GM23338 (cell line): ENCODE results near the gene RFNG. TPM values are rescaled to one million over a fixed set of nuclear protein-coding genes. Genes with fewer than 3 reads are reported as not detected.

Experiments used
- ATAC-seq: fragments of 200-7000 bp; cut with Tn5 transposase; 3 replicates; pipeline ENCODE4 v1.9.1; 2020
- DNase-seq: peaks from one replicate; pipeline ENCODE4 v3.0.0-alpha.2; 2015; ENCODE audit warnings: low spot score
- H2AFZ ChIP-seq: fragments of 200-600 bp; sonication (generic); 2 replicates; pipeline ENCODE4 v1.8.0; 2016; ENCODE audit warnings: antibody characterized with exemption, mild to moderate bottlenecking, moderate library complexity
- H3F3A ChIP-seq: fragments of 200-600 bp; sonication (generic); replicated peaks from 2 replicates; pipeline ENCODE4 v1.8.0; 2017; ENCODE audit warnings: antibody characterized with exemption, mixed run types, low read depth
- H3K27ac ChIP-seq: fragments of 200-600 bp; sonication (generic); 2 replicates; pipeline ENCODE4 v1.6.1; 2016; ENCODE audit warnings: low read depth
- H3K27me3 ChIP-seq: fragments of 200-600 bp; sonication (generic); 2 replicates; pipeline ENCODE4 v1.8.0; 2016; ENCODE audit warnings: mild to moderate bottlenecking, mixed run types, moderate library complexity; ENCODE audit not compliant: insufficient read depth
- H3K36me3 ChIP-seq: fragments of 200-600 bp; sonication (generic); 2 replicates; pipeline ENCODE4 v1.8.0; 2016; ENCODE audit warnings: mild to moderate bottlenecking; ENCODE audit not compliant: insufficient read depth
- H3K4me1 ChIP-seq: fragments of 200-600 bp; sonication (generic); 2 replicates; pipeline ENCODE4 v1.8.0; 2016; ENCODE audit warnings: mild to moderate bottlenecking, moderate library complexity; ENCODE audit not compliant: insufficient read depth
- H3K4me2 ChIP-seq: fragments of 200-600 bp; sonication (generic); 2 replicates; pipeline ENCODE4 v1.7.1; 2017; ENCODE audit warnings: mixed run types
- H3K4me3 ChIP-seq: fragments of 200-600 bp; sonication (generic); 2 replicates; pipeline ENCODE4 v1.6.1; 2016; ENCODE audit warnings: mixed run types
- H3K79me2 ChIP-seq: fragments of 200-600 bp; sonication (generic); replicated peaks from 2 replicates; pipeline ENCODE4 v1.8.0; 2017; ENCODE audit warnings: mild to moderate bottlenecking; ENCODE audit not compliant: insufficient read depth
- H3K9me2 ChIP-seq: fragments of 200-600 bp; sonication (generic); 2 replicates; pipeline ENCODE4 v1.8.0; 2017; ENCODE audit not compliant: insufficient read depth
- H4K20me1 ChIP-seq: fragments of 200-600 bp; sonication (generic); replicated peaks from 2 replicates; pipeline ENCODE4 v1.8.0; 2017; ENCODE audit warnings: mild to moderate bottlenecking; ENCODE audit not compliant: insufficient read depth
- H3K27ac Mint-ChIP-seq: 2 replicates; pipeline ENCODE4 v1.8.0; 2020; ENCODE audit warnings: inconsistent platforms, mild to moderate bottlenecking, moderate library complexity, mixed read lengths
- H3K27me3 Mint-ChIP-seq: 3 replicates; pipeline ENCODE4 v1.8.0; 2022; ENCODE audit warnings: low read depth, mild to moderate bottlenecking, moderate library complexity, mixed read lengths, inconsistent platforms; ENCODE audit not compliant: insufficient read depth, poor library complexity
- H3K36me3 Mint-ChIP-seq: 3 replicates; pipeline ENCODE4 v1.8.0; 2021; ENCODE audit warnings: low read depth, mild to moderate bottlenecking, inconsistent platforms, moderate library complexity, mixed read lengths
- H3K4me1 Mint-ChIP-seq: 3 replicates; pipeline ENCODE4 v1.8.0; 2020; ENCODE audit warnings: mild to moderate bottlenecking, inconsistent platforms, mixed read lengths
- H3K4me3 Mint-ChIP-seq: 3 replicates; pipeline ENCODE4 v1.8.0; 2021; ENCODE audit warnings: moderate library complexity, mild to moderate bottlenecking, inconsistent platforms, mixed read lengths
- H3K9me3 Mint-ChIP-seq: 3 replicates; pipeline ENCODE4 v1.8.0; 2020; ENCODE audit warnings: moderate library complexity, mild to moderate bottlenecking, inconsistent platforms, mixed read lengths
- CREB1 ChIP-seq: fragments of 250-450 bp; sonication (Bioruptor Pico); IDR thresholded peaks from 2 replicates; pipeline ENCODE4 v1.5.0; 2020; ENCODE audit warnings: low read depth, mild to moderate bottlenecking, moderate library complexity
- EZH2 ChIP-seq: fragments of 200-600 bp; sonication (generic); IDR thresholded peaks from one replicate; pipeline ENCODE4 v1.8.0; 2017; ENCODE audit warnings: antibody characterized with exemption, mild to moderate bottlenecking, low read depth; ENCODE audit not compliant: unreplicated experiment
- JUNB ChIP-seq: IDR thresholded peaks from one replicate; pipeline ENCODE4 v1.6.1; 2016; ENCODE audit warnings: antibody characterized with exemption; ENCODE audit not compliant: unreplicated experiment
- POLR2AphosphoS5 ChIP-seq: IDR thresholded peaks from 2 replicates; pipeline ENCODE4 v1.6.1; 2016; ENCODE audit warnings: antibody characterized with exemption, low read depth
- STAT1 ChIP-seq: IDR thresholded peaks from one replicate; pipeline ENCODE4 v1.6.1; 2016; ENCODE audit warnings: antibody characterized with exemption; ENCODE audit not compliant: unreplicated experiment
- ZNF331 ChIP-seq: fragments of 250-450 bp; sonication (Bioruptor Pico); IDR thresholded peaks from 2 replicates; pipeline ENCODE4 v1.5.0; 2020; ENCODE audit warnings: low read depth, mild to moderate bottlenecking, moderate library complexity
- polyA plus RNA-seq: library from polyadenylated mRNA; unstranded; fragments of >200 nt; fragmentation: Nextera tagmentation; extraction: Ambion mirVana; gene quantifications from 2 replicates; pipeline ENCODE4 v1.2.1, GENCODE V29; 2016
- total RNA-seq: library from RNA; depleted of rRNA; stranded (reverse); fragments of >200 nt; shearing (Covaris generic); gene quantifications from 2 replicates; pipeline ENCODE4 v1.2.3, GENCODE V29; 2014
- TF ChIP-seq, protein P1 (sequence below): fragments of 250-450 bp; sonication (Bioruptor Pico); IDR thresholded peaks from 2 replicates; pipeline ENCODE4 v1.5.0; 2020; ENCODE audit warnings: mild to moderate bottlenecking, moderate library complexity

RFNG gene
- total and polyA plus RNA-seq, 2 experiments from 2014 or later: 18.0 to 44.7 TPM

DNA sequence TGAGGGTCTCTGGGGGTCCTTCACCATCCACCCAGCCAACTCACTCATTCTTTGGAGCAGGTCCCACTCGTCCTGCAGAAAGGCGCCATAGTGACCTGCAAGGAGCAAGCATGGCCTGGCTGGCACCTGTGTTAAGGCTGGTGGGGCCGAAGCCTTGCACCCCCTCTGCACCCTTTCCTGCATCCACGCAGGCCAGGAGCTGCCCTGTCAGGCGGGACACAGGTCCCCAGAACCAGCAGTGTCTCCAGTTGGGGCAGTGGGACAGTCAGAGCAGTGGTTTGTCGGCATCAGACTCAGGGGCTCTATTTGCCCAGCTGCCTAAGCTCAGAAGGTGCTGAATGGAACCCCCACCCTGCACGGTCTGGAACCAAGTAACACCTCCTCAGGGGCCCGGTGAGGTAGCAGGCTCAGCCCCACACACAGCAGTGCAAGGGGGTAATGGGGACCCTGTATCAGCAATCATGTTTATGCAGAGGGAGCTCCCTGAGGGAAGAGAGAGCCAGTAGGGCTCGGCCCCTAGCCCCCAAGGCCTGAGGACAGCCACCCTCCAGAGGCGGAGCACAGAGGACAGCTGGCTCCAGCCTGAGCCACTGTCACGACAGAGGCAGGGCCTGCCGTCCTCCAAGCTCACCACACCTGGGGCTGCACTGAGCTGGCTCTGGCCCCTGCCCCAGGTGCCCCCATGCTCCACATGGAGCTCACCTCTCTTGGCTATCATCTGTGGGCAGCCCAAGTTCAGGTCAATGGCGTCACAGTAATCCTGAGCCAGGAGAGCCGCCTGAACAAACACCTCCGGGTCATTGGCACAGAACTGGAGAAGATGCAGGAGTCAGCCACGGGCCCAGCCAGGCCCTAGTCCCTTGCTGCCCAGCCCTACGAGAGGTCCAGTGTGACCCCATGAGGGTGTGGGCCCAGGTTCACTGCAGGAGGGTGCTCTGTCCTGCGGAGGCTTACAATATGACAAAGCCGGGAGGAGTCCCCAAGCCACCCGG is 12.1 kb upstream of the RFNG start (continued):
- TF ChIP-seq CREB1 (CRISPR knock-in tag) (no peak), EZH2 (no peak), POLR2AphosphoS5 (no peak)

DNA sequence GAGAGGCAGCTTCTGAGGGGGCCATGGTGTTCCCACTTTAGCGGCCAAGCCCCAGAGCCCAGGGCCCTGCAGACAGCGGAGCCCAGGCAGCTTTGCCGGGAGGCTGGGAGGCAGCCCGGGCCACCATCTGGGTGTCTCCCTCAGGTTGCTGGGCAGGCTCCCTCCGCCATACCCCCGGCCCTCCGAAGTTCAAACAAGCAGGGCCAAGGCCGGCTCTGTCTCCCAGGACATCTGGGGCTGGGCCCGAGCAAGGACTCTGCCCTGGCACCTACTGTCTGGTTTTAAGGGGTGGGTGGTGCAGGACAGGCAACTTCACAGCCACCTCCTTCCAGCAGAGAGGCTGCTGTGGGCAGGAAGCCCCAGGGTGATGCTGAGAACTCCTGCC is 11.4 kb upstream of the RFNG start:
- no peak for TF ChIP-seq CREB1 (CRISPR knock-in tag)
- TF ChIP-seq, protein P1, sequence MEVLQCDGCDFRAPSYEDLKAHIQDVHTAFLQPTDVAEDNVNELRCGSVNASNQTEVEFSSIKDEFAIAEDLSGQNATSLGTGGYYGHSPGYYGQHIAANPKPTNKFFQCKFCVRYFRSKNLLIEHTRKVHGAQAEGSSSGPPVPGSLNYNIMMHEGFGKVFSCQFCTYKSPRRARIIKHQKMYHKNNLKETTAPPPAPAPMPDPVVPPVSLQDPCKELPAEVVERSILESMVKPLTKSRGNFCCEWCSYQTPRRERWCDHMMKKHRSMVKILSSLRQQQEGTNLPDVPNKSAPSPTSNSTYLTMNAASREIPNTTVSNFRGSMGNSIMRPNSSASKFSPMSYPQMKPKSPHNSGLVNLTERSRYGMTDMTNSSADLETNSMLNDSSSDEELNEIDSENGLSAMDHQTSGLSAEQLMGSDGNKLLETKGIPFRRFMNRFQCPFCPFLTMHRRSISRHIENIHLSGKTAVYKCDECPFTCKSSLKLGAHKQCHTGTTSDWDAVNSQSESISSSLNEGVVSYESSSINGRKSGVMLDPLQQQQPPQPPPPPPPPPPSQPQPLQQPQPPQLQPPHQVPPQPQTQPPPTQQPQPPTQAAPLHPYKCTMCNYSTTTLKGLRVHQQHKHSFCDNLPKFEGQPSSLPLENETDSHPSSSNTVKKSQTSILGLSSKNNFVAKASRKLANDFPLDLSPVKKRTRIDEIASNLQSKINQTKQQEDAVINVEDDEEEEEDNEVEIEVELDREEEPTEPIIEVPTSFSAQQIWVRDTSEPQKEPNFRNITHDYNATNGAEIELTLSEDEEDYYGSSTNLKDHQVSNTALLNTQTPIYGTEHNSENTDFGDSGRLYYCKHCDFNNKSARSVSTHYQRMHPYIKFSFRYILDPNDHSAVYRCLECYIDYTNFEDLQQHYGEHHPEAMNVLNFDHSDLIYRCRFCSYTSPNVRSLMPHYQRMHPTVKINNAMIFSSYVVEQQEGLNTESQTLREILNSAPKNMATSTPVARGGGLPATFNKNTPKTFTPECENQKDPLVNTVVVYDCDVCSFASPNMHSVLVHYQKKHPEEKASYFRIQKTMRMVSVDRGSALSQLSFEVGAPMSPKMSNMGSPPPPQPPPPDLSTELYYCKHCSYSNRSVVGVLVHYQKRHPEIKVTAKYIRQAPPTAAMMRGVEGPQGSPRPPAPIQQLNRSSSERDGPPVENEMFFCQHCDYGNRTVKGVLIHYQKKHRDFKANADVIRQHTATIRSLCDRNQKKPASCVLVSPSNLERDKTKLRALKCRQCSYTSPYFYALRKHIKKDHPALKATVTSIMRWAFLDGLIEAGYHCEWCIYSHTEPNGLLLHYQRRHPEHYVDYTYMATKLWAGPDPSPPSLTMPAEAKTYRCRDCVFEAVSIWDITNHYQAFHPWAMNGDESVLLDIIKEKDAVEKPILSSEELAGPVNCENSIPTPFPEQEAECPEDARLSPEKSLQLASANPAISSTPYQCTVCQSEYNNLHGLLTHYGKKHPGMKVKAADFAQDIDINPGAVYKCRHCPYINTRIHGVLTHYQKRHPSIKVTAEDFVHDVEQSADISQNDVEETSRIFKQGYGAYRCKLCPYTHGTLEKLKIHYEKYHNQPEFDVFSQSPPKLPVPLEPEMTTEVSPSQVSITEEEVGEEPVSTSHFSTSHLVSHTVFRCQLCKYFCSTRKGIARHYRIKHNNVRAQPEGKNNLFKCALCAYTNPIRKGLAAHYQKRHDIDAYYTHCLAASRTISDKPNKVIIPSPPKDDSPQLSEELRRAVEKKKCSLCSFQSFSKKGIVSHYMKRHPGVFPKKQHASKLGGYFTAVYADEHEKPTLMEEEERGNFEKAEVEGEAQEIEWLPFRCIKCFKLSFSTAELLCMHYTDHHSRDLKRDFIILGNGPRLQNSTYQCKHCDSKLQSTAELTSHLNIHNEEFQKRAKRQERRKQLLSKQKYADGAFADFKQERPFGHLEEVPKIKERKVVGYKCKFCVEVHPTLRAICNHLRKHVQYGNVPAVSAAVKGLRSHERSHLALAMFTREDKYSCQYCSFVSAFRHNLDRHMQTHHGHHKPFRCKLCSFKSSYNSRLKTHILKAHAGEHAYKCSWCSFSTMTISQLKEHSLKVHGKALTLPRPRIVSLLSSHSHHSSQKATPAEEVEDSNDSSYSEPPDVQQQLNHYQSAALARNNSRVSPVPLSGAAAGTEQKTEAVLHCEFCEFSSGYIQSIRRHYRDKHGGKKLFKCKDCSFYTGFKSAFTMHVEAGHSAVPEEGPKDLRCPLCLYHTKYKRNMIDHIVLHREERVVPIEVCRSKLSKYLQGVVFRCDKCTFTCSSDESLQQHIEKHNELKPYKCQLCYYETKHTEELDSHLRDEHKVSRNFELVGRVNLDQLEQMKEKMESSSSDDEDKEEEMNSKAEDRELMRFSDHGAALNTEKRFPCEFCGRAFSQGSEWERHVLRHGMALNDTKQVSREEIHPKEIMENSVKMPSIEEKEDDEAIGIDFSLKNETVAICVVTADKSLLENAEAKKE: no peak
- no peak for TF ChIP-seq POLR2AphosphoS5
- TF ChIP-seq STAT1: no peak
- no peak for TF ChIP-seq JUNB
- TF ChIP-seq ZNF331 (CRISPR knock-in tag): no peak

More for the DNA sequence above, 11.4 kb upstream of the RFNG start:
- Mint-ChIP-seq H3K27me3 (peaks cover 7% of the 10 kb centered on the region), H3K36me3 (peaks cover 4% of the 10 kb centered on the region), H3K4me3 (no peak overlapping the region), H3K4me1 (peaks cover 4% of the 10 kb centered on the region; the same call in 2 of the 3 replicates), H3K27ac (no peak overlapping the region), H3K9me3 (no peaks in the 10 kb centered on the region)
- no peaks in the 10 kb centered on the region for H3K4me1 ChIP-seq
- H3K9me2 ChIP-seq: no peaks in the 10 kb centered on the region
- no peak overlapping the region for H2AFZ ChIP-seq
- H3K27me3 ChIP-seq: no peaks in the 10 kb centered on the region
- H4K20me1 ChIP-seq: no peaks in the 10 kb centered on the region
- H3K36me3 ChIP-seq: no peaks in the 10 kb centered on the region
- peaks cover 7% of the 10 kb centered on the region; the same call in 1 of the 2 replicates for H3F3A ChIP-seq
- H3K27ac ChIP-seq: no peak overlapping the region
- no peak for DNase-seq
- H3K79me2 ChIP-seq: no peaks in the 10 kb centered on the region
- ATAC-seq: no peak
- H3K4me2 ChIP-seq: no peak overlapping the region
- no peak overlapping the region for H3K4me3 ChIP-seq
